HEK293 (cell line): ENCODE data around the gene COL4A1.

ENCODE experiments used
- YY1 ChIP-seq: fragments of 450-650 bp; formaldehyde crosslinking; IDR thresholded peaks from 2 replicates; pipeline ENCODE4 v1.5.1; 2018; ENCODE audit warnings: missing biosample characterization, missing genetic modification characterization
- TF ChIP-seq, protein P1 (sequence below): fragments of 450-650 bp; formaldehyde crosslinking; IDR thresholded peaks from 2 replicates; pipeline ENCODE4 v1.5.1; 2016; ENCODE audit warnings: missing biosample characterization, missing genetic modification characterization

DNA sequence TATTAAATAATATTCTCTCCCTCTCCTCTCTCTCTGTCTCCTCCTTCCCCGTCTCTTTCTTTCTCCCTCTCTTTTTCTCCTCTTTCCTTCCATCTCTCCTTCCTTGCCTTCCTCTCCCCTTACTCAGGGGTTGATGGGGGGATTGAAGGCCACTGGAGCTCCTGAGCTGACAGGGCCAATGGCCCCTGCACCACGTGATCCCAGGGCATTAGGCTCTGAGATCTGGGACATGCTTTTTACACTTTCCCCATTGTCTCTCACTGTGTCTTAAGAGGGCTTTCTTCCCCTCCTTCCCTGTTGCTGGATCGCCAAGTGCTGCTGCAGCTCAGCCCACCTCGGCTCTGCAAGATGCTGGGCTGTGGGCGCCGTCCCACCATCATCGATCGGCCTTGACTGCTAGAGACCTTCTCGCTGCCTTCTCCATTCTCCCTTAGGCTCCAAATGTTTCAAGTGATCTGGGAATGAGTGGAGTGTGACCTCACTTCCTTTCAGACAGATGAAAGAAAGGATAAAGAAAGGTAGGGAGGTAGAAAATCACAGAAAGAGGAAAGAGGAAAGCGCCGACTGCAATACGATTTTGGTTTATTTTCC lies 42.2 kb downstream of the COL4A1 start:
- TF ChIP-seq, protein P1, sequence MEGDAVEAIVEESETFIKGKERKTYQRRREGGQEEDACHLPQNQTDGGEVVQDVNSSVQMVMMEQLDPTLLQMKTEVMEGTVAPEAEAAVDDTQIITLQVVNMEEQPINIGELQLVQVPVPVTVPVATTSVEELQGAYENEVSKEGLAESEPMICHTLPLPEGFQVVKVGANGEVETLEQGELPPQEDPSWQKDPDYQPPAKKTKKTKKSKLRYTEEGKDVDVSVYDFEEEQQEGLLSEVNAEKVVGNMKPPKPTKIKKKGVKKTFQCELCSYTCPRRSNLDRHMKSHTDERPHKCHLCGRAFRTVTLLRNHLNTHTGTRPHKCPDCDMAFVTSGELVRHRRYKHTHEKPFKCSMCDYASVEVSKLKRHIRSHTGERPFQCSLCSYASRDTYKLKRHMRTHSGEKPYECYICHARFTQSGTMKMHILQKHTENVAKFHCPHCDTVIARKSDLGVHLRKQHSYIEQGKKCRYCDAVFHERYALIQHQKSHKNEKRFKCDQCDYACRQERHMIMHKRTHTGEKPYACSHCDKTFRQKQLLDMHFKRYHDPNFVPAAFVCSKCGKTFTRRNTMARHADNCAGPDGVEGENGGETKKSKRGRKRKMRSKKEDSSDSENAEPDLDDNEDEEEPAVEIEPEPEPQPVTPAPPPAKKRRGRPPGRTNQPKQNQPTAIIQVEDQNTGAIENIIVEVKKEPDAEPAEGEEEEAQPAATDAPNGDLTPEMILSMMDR (tag by site-specific recombination) = no peak
- no peak for TF ChIP-seq YY1 (tag by site-specific recombination)
